HG02623 (cell line): Measurements from ENCODE around the gene MPV17.
"Not testable (repeated sequence)": the region's sequence is repeated elsewhere in the genome, so short reads cannot be mapped to it uniquely, and the experiment has no call there.

Experiments
- ATAC-seq: cut with Tn5 transposase; IDR thresholded peaks from one replicate; pipeline ENCODE4 v1.9.1; 2021; ENCODE audit warnings: moderate library complexity; ENCODE audit not compliant: unreplicated experiment

Gene MPV17

GRCh38 chr2:27323596-27324285 is 844 bp upstream of the MPV17 start:
- no peak for ATAC-seq

GRCh38 chr2:27322301-27322765 is 564 bp downstream of the MPV17 start:
- ATAC-seq = no peak

GRCh38 chr2:27320958-27321543 is 1.8 kb downstream of the MPV17 start:
- ATAC-seq = no peak

GRCh38 chr2:27319839-27320238 is 3.1 kb downstream of the MPV17 start:
- ATAC-seq = not testable (repeated sequence)

- no peak for ATAC-seq
Measured at GRCh38 chr2:27316655-27317412, 6.1 kb downstream of the MPV17 start.

- ATAC-seq = no peak
Measured at GRCh38 chr2:27315122-27315521, 7.8 kb downstream of the MPV17 start.

GRCh38 chr2:27314709-27315108 is 8.2 kb downstream of the MPV17 start:
- no peak for ATAC-seq

GRCh38 chr2:27313882-27314645 is 8.8 kb downstream of the MPV17 start:
- ATAC-seq = no peak

- no peak for ATAC-seq
Measured at GRCh38 chr2:27312152-27312551, 10.7 kb downstream of the MPV17 start.

- no peak for ATAC-seq
Measured at GRCh38 chr2:27309651-27310050, 13.2 kb downstream of the MPV17 start.

- no peak for ATAC-seq
Measured at GRCh38 chr2:27308359-27308881, 14.5 kb downstream of the MPV17 start, which contains the start of gene UCN. UCN (minus strand) TSS chr2:27308445; CDS start chr2:27307895, 550 bp downstream.

GRCh38 chr2:27307545-27308358 is 15.1 kb downstream of the MPV17 start:
- ATAC-seq = no peak

GRCh38 chr2:27307287-27307544 is 15.7 kb downstream of the MPV17 start:
- ATAC-seq = no peak

GRCh38 chr2:27306573-27307286 is 16.2 kb downstream of the MPV17 start:
- no peak for ATAC-seq

GRCh38 chr2:27306136-27306535 is 16.8 kb downstream of the MPV17 start:
- no peak for ATAC-seq

GRCh38 chr2:27305516-27305915 is 17.4 kb downstream of the MPV17 start:
- ATAC-seq = no peak

- no peak for ATAC-seq
Measured at GRCh38 chr2:27304488-27305240, 18.2 kb downstream of the MPV17 start.

- no peak for ATAC-seq
Measured at GRCh38 chr2:27303093-27304025, 19.5 kb downstream of the MPV17 start.
